GM18498 (cell line): Measurements from ENCODE around the gene UPB1.

Experiments used
- ATAC-seq: cut with Tn5 transposase; IDR thresholded peaks from one replicate; pipeline ENCODE4 v1.9.1; 2021; ENCODE audit warnings: mild to moderate bottlenecking, moderate library complexity; ENCODE audit not compliant: unreplicated experiment

The UPB1 gene

GRCh38 chr22:24559471-24559870, 64.3 kb downstream of the UPB1 start:
- ATAC-seq, result no peak

DNA sequence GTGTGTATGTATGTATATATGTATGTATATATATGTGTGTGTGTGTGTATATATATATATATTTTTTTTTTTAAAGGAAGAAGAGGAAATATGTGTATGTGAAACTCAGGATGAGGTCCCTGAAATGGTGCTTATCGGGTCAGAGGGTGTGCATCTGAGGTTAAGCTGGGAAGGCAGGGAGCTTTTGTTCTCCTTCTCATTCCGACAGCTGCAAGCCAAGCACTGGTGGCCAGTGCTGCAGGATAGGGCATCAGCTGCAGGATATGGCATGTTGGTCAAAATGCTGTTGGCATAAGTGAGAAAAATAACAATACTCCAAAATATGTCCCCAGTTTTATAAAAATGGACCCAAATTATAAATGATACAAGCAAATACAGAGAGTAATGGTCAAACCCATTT, 68.1 kb downstream of the UPB1 start:
- no peak for ATAC-seq

- ATAC-seq, result no peak
Observed at GRCh38 chr22:24564376-24565058, 69.4 kb downstream of the UPB1 start.

DNA sequence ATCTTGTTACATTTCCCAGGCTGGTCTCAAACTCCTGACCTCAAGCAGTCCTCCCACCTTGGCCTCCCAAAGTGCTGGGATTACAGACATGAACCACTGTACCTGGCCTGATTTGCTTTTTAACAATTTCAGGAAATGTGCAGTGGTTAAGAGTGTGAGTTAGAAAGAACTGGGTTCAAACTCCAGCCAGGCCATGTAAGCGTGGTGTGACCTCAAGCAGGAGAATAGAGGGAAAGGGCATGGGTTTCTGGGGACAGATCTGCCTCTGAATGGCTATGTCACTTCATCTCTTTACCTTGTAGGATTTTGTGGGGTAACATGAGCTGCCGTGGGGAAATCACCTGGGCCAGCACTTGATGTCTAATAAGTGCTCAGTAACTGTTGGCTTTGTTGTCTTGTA, 69.9 kb downstream of the UPB1 start:
- no peak for ATAC-seq

GRCh38 chr22:24566899-24567511, 71.9 kb downstream of the UPB1 start:
- ATAC-seq, result no peak

- ATAC-seq, result no peak
Observed at GRCh38 chr22:24567668-24568067, 72.5 kb downstream of the UPB1 start.

DNA sequence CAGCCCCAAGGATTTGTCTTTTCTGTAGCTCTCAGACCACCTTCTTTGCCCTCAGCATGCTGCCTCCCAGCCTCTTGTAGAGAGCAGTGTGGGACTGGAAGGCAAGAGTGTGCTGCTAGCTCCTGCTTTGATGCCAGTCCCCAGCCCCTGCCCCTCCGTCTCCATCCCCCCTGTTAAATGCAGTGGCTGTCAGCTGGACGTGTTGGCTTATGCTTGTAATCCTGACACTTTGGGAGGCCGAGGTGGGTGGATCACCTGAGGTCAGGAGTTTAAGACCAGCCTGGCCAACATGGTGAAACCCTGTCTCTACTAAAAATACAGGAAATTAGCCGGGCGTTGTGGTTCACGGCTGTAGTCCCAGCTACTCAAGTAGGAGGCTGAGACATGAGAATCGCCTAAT, 76.1 kb downstream of the UPB1 start:
- ATAC-seq, result no peak

DNA sequence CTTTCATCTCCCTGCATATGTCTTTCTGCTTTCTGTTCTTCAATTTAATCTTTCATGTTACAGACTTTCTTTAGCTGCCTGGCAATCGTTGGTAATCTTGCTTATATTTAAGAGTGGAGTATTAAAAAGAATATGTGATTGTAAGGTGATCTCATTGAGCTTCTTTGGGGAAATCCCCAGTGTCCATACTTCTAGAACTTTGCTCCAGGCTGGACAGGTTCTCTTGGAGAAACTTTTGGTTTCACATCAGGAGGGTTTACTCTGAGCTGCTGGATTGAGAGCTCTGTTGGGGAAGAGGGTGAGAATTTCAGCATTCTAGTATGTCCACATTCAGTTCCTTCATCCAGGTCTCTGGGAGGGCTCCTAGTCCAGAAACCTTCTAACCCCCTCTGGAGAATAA, 81.6 kb downstream of the UPB1 start:
- no peak for ATAC-seq
